HUES48 (cell line): Measurements from ENCODE around the gene BAMBI.

Source experiments
- H3K27ac ChIP-seq: one replicate; pipeline ENCODE4 v1.7.0; 2013; ENCODE audit warnings: low read depth, low read length, inconsistent platforms
- H3K27me3 ChIP-seq: 2 replicates; pipeline ENCODE4 v1.6.1; 2013; ENCODE audit warnings: mild to moderate bottlenecking, low read length; ENCODE audit not compliant: control insufficient read depth, insufficient read depth
- H3K36me3 ChIP-seq: 2 replicates; pipeline ENCODE4 v1.6.1; 2013; ENCODE audit warnings: low read length; ENCODE audit not compliant: control insufficient read depth, insufficient read depth
- H3K4me1 ChIP-seq: 2 replicates; pipeline ENCODE4 v1.6.1; 2013; ENCODE audit warnings: mild to moderate bottlenecking, low read length; ENCODE audit not compliant: control insufficient read depth, insufficient read depth
- H3K4me3 ChIP-seq: 2 replicates; pipeline ENCODE4 v1.5.1; 2013; ENCODE audit warnings: mild to moderate bottlenecking, low read depth, low read length
- H3K9ac ChIP-seq: 2 replicates; pipeline ENCODE4 v1.6.1; 2013; ENCODE audit warnings: mild to moderate bottlenecking, low read depth, low read length, moderate library complexity
- H3K9me3 ChIP-seq: 2 replicates; pipeline ENCODE4 v1.6.1; 2013; ENCODE audit warnings: low read length; ENCODE audit not compliant: control insufficient read depth, insufficient read depth

Gene BAMBI

DNA sequence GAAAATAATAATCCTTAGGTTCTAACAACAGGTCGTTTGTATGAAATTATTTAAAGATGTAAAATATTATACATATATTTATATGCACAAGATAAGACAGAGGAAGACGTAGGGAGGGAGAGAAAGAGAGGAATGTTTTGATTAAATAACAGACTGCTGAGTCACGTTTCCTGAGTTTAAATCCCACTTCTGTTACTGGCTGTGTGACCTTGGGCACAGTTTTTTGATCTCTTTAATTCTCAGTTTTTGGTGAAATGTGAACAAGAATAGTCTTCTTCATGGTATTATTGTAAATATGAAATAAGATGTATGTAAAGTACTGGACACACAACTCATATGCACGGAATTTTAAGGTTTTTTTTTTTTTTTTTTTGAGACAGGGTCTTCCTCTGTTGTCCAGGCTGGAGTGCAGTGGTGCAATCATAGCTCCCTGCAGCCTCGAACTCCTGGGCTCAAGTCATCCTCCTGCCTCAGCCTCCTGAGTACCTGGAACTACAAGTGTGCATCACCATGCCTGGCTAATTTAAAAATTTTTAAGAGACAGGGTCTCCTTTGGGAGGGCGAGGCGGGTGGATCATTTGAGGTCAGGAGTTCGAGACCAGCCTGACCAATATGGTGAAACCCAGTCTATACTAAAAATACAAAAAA, 42.6 kb downstream of the BAMBI start:
- peaks cover 28% of the 10 kb centered on the region for H3K27me3 ChIP-seq
- H3K36me3 ChIP-seq: no peaks in the 10 kb centered on the region
- H3K27ac ChIP-seq: no peak overlapping the region
- H3K9me3 ChIP-seq: no peaks in the 10 kb centered on the region
- H3K4me3 ChIP-seq: no peak overlapping the region
- H3K4me1 ChIP-seq: peaks cover 12% of the 10 kb centered on the region
- no peak overlapping the region for H3K9ac ChIP-seq

- no peaks in the 10 kb centered on the region for H3K36me3 ChIP-seq
- H3K9me3 ChIP-seq: no peaks in the 10 kb centered on the region
- H3K27me3 ChIP-seq: peaks cover 28% of the 10 kb centered on the region
- no peak overlapping the region for H3K27ac ChIP-seq
- peak overlapping the region; percentile 76 for H3K4me3 ChIP-seq
- peaks cover 12% of the 10 kb centered on the region for H3K4me1 ChIP-seq
- no peak overlapping the region for H3K9ac ChIP-seq
Observed at GRCh38 chr10:28721318-28721951, 44.1 kb downstream of the BAMBI start.

- H3K36me3 ChIP-seq: no peaks in the 10 kb centered on the region
- no peaks in the 10 kb centered on the region for H3K9me3 ChIP-seq
- H3K27me3 ChIP-seq: peaks cover 28% of the 10 kb centered on the region
- peak overlapping the region; percentile 70 for H3K9ac ChIP-seq
- H3K27ac ChIP-seq: no peak overlapping the region
- H3K4me1 ChIP-seq: peaks cover 12% of the 10 kb centered on the region
- peak overlapping the region; percentile 76 for H3K4me3 ChIP-seq
Observed at GRCh38 chr10:28722065-28722803, 44.9 kb downstream of the BAMBI start.

- no peak overlapping the region for H3K9ac ChIP-seq
- H3K36me3 ChIP-seq: no peaks in the 10 kb centered on the region
- no peaks in the 10 kb centered on the region for H3K9me3 ChIP-seq
Observed at GRCh38 chr10:28728366-28728765, 51.0 kb downstream of the BAMBI start.

GRCh38 chr10:28730031-28730778, 52.9 kb downstream of the BAMBI start:
- Histone ChIP-seq H3K9me3 (no peaks in the 10 kb centered on the region; the same call in 1 of the 2 replicates), H3K27me3 (no peaks in the 10 kb centered on the region), H3K4me3 (no peak overlapping the region), H3K4me1 (no peaks in the 10 kb centered on the region), H3K27ac (no peak overlapping the region), H3K36me3 (no peaks in the 10 kb centered on the region), H3K9ac (no peak overlapping the region)

More at GRCh38 chr10:28728366-28728765, 51.0 kb downstream of the BAMBI start:
- Histone ChIP-seq H3K4me1 (no peaks in the 10 kb centered on the region), H3K4me3 (no peak overlapping the region), H3K27me3 (peaks cover under 1% of the 10 kb centered on the region), H3K27ac (no peak overlapping the region)

GRCh38 chr10:28732091-28732490, 54.8 kb downstream of the BAMBI start:
- Histone ChIP-seq H3K27ac (no peak overlapping the region), H3K36me3 (no peaks in the 10 kb centered on the region), H3K27me3 (no peaks in the 10 kb centered on the region), H3K9ac (no peak overlapping the region), H3K4me1 (no peaks in the 10 kb centered on the region), H3K9me3 (no peaks in the 10 kb centered on the region; the same call in 1 of the 2 replicates), H3K4me3 (no peak overlapping the region)
